HepG2 (cell line): ENCODE data around the gene USP30. TPM values are rescaled to one million over a fixed set of nuclear protein-coding genes. Genes with fewer than 3 reads are reported as not detected.

ENCODE experiments used
- BCLAF1 ChIP-seq: fragments of 450-650 bp; IDR thresholded peaks from 2 replicates; pipeline ENCODE4 v1.6.1; 2017; ENCODE audit warnings: mild to moderate bottlenecking
- CENPT ChIP-seq: sonication (generic); formaldehyde crosslinking; IDR thresholded peaks from 2 replicates; pipeline ENCODE4 v1.8.0; 2022; ENCODE audit warnings: low read depth, mild to moderate bottlenecking, moderate library complexity, missing genetic modification reagents
- TOE1 ChIP-seq: sonication (generic); formaldehyde crosslinking; IDR thresholded peaks from 2 replicates; pipeline ENCODE4 v1.4.0; 2020; ENCODE audit warnings: mild to moderate bottlenecking, missing genetic modification reagents
- YEATS2 ChIP-seq: sonication (generic); formaldehyde crosslinking; IDR thresholded peaks from 2 replicates; pipeline ENCODE4 v1.4.0; 2020; ENCODE audit warnings: missing genetic modification reagents, borderline replicate concordance
- ZBTB49 ChIP-seq: sonication (generic); formaldehyde crosslinking; IDR thresholded peaks from 2 replicates; pipeline ENCODE4 v1.4.0; 2020; ENCODE audit warnings: missing genetic modification reagents, borderline replicate concordance
- ZGPAT ChIP-seq: IDR thresholded peaks from 2 replicates; pipeline ENCODE4 v1.6.1; 2016; ENCODE audit warnings: mild to moderate bottlenecking
- ZMAT5 ChIP-seq: sonication (generic); formaldehyde crosslinking; IDR thresholded peaks from 2 replicates; pipeline ENCODE4 v1.5.0; 2020; ENCODE audit warnings: mild to moderate bottlenecking, low read depth, missing genetic modification reagents, borderline replicate concordance
- ZNF136 ChIP-seq: sonication (generic); formaldehyde crosslinking; IDR thresholded peaks from 2 replicates; pipeline ENCODE4 v1.8.1; 2022; ENCODE audit warnings: low read depth, mild to moderate bottlenecking, moderate library complexity, missing genetic modification reagents
- ZNF142 ChIP-seq: sonication (generic); formaldehyde crosslinking; IDR thresholded peaks from 2 replicates; pipeline ENCODE4 v1.4.0; 2020; ENCODE audit warnings: missing genetic modification reagents
- ZNF567 ChIP-seq: sonication (generic); formaldehyde crosslinking; IDR thresholded peaks from 2 replicates; pipeline ENCODE4 v1.8.1; 2023; ENCODE audit warnings: mild to moderate bottlenecking, missing genetic modification reagents, borderline replicate concordance
- polyA plus RNA-seq, 8 experiments: library from polyadenylated mRNA; depleted of rRNA in 3 of 8; stranded (reverse) in 7 of 8; unstranded in 1 of 8; fragments of >200 nt; fragmentation: Illumina TruSeq in 4 of 8; extraction: Trizol in 4 of 8; gene quantifications; 2 replicates each; pipeline versions ENCODE4 v1.2.1 to v1.2.3, GENCODE V29; 2011 to 2016; ENCODE audit warnings: low read depth in 4 of 8, missing spikeins in 1 of 8, mixed read lengths in 1 of 8; ENCODE audit not compliant: insufficient read depth in 1 of 8
- total RNA-seq, 5 experiments: library from RNA; depleted of rRNA; stranded (reverse); fragments of >200 nt; fragmentation: Illumina TruSeq; extraction: Trizol; gene quantifications; 2 replicates each; pipeline ENCODE4 v1.2.3, GENCODE V29; 2016; ENCODE audit warnings: low read depth in 1 of 5

Gene USP30
- total and polyA plus RNA-seq, 2 of the 13 experiments (the other 11 are each of a cell fraction or from before 2014, with no cell fraction given) = 11.2 to 20.8 TPM

GRCh38 chr12:109102491-109102890 is 50.1 kb downstream of the USP30 start (continued):
- TF ChIP-seq ZNF142 (CRISPR knock-in tag) = no peak
- no peak for TF ChIP-seq ZGPAT
- TF ChIP-seq ZMAT5 (CRISPR knock-in tag) = no peak
- no peak for TF ChIP-seq ZNF136
- TF ChIP-seq ZNF567 (CRISPR knock-in tag) = no peak
- no peak for TF ChIP-seq TOE1 (CRISPR knock-in tag)
- no peak for TF ChIP-seq YEATS2
- TF ChIP-seq BCLAF1 = no peak
- TF ChIP-seq ZBTB49 (CRISPR knock-in tag) = no peak
- TF ChIP-seq CENPT (CRISPR knock-in tag) = no peak
